IMR-90 (cell line): ENCODE measurements around the gene MBD3L5. TPM values are rescaled to one million over a fixed set of nuclear protein-coding genes. Genes with fewer than 3 reads are reported as not detected.

Source experiments
- ATAC-seq: fragments of 200-7000 bp; cut with Tn5 transposase; 2 replicates; pipeline ENCODE4 v1.9.1; 2020; ENCODE audit warnings: low read depth, mild to moderate bottlenecking, moderate library complexity
- BruUV-seq: library from RNA; stranded (reverse); fragments of 400-500 nt; replicated peaks from 2 replicates; lab custom pipeline; 2021; lab: Mats Ljungman, UMichigan
- CTCF ChIA-PET: fragments of 300-600 bp; formaldehyde crosslinking; extraction: SDS; loops from one replicate; lab custom pipeline; 2021; ENCODE audit warnings: antibody characterized with exemption; lab: Yijun Ruan, JAX
- POLR2A ChIA-PET: fragments of 300-600 bp; sonication (Branson Sonifier 250); formaldehyde crosslinking; loops from one replicate; lab custom pipeline; 2022; ENCODE audit warnings: antibody characterized with exemption; ENCODE audit not compliant: unreplicated experiment; lab: Charles Lee
- DNase-seq: peaks from one replicate; pipeline ENCODE4 v3.0.0; 2013
- H2AFZ ChIP-seq: replicated peaks from 2 replicates; pipeline ENCODE3; 2013; ENCODE audit warnings: low read length, mild to moderate bottlenecking; ENCODE audit not compliant: poor library complexity
- H2AK5ac ChIP-seq: 2 replicates; pipeline ENCODE4 v1.6.1; 2013; ENCODE audit warnings: low read depth, low read length, inconsistent platforms
- H2AK9ac ChIP-seq: replicated peaks from 2 replicates; pipeline ENCODE3; 2013; ENCODE audit warnings: mild to moderate bottlenecking, low read depth, low read length, moderate library complexity; ENCODE audit not compliant: poor library complexity
- H2BK120ac ChIP-seq: 2 replicates; pipeline ENCODE4 v1.6.1; 2013; ENCODE audit warnings: low read depth, low read length, inconsistent platforms
- H2BK15ac ChIP-seq: 3 replicates; pipeline ENCODE4 v1.6.1; 2013; ENCODE audit warnings: low read depth, low read length, inconsistent platforms
- H2BK20ac ChIP-seq: 2 replicates; pipeline ENCODE4 v1.6.1; 2013; ENCODE audit warnings: low read depth, mild to moderate bottlenecking, inconsistent platforms, low read length, moderate library complexity
- H2BK5ac ChIP-seq: 2 replicates; pipeline ENCODE4 v1.6.1; 2013; ENCODE audit warnings: mild to moderate bottlenecking, low read depth, low read length, inconsistent platforms; ENCODE audit not compliant: poor library complexity, severe bottlenecking
- H3K14ac ChIP-seq: replicated peaks from 2 replicates; pipeline ENCODE4 v1.6.1; 2013; ENCODE audit warnings: low read depth, low read length, inconsistent platforms
- H3K18ac ChIP-seq: 2 replicates; pipeline ENCODE4 v1.6.1; 2013; ENCODE audit warnings: low read depth, low read length, control low read depth
- H3K23ac ChIP-seq: 2 replicates; pipeline ENCODE4 v1.6.1; 2013; ENCODE audit warnings: low read depth, low read length, inconsistent platforms
- H3K27ac ChIP-seq: 2 replicates; pipeline ENCODE4 v1.5.1; 2013; ENCODE audit warnings: mild to moderate bottlenecking, control low read depth, low read length; ENCODE audit not compliant: insufficient read depth
- H3K27me3 ChIP-seq: 2 replicates; pipeline ENCODE4 v1.6.1; 2013; ENCODE audit warnings: low read length; ENCODE audit not compliant: control insufficient read depth, insufficient read depth
- H3K36me3 ChIP-seq: 2 replicates; pipeline ENCODE4 v1.6.1; 2013; ENCODE audit warnings: low read length, mixed read lengths; ENCODE audit not compliant: control insufficient read depth, insufficient read depth
- H3K4ac ChIP-seq: 2 replicates; pipeline ENCODE4 v1.6.1; 2013; ENCODE audit warnings: low read depth, low read length, inconsistent platforms
- H3K4me1 ChIP-seq: 2 replicates; pipeline ENCODE4 v1.6.1; 2013; ENCODE audit warnings: low read length, mixed read lengths; ENCODE audit not compliant: control insufficient read depth, insufficient read depth
- H3K4me2 ChIP-seq: 2 replicates; pipeline ENCODE4 v1.6.1; 2013; ENCODE audit warnings: low read depth, mild to moderate bottlenecking, control low read depth, low read length, moderate library complexity
- H3K4me3 ChIP-seq: 2 replicates; pipeline ENCODE4 v1.5.1; 2013; ENCODE audit warnings: low read depth, mild to moderate bottlenecking, control low read depth, low read length, moderate library complexity; ENCODE audit not compliant: insufficient read depth
- H3K56ac ChIP-seq: 2 replicates; pipeline ENCODE4 v1.6.1; 2013; ENCODE audit warnings: low read length, inconsistent platforms; ENCODE audit not compliant: insufficient read depth; ENCODE audit errors: extremely low read depth
- H3K79me1 ChIP-seq, 2 experiments: 2 replicates each; pipeline ENCODE4 v1.6.1; 2013; ENCODE audit warnings: low read length in 2 of 2, inconsistent platforms in 1 of 2, low read depth in 1 of 2
- H3K9ac ChIP-seq: 2 replicates; pipeline ENCODE4 v1.6.1; 2013; ENCODE audit warnings: low read depth, low read length, control low read depth
- H3K9me1 ChIP-seq: 2 replicates; pipeline ENCODE4 v1.6.1; 2013; ENCODE audit warnings: low read length, inconsistent platforms; ENCODE audit not compliant: insufficient read depth
- H3K9me3 ChIP-seq: 2 replicates; pipeline ENCODE4 v1.6.1; 2013; ENCODE audit warnings: low read length; ENCODE audit not compliant: control insufficient read depth, insufficient read depth
- H4K20me1 ChIP-seq: 2 replicates; pipeline ENCODE4 v1.6.1; 2013; ENCODE audit warnings: low read length, inconsistent platforms; ENCODE audit not compliant: insufficient read depth
- H4K5ac ChIP-seq: 2 replicates; pipeline ENCODE4 v1.6.1; 2013; ENCODE audit warnings: mild to moderate bottlenecking, low read depth, low read length, control low read depth
- H4K8ac ChIP-seq, 2 experiments: 2 replicates each; pipeline ENCODE4 v1.6.1; 2013; ENCODE audit warnings: low read depth in 2 of 2, low read length in 2 of 2, control low read depth in 1 of 2, inconsistent platforms in 1 of 2
- H4K91ac ChIP-seq: 2 replicates; pipeline ENCODE4 v1.6.1; 2013; ENCODE audit warnings: low read depth, low read length, inconsistent platforms; ENCODE audit not compliant: insufficient read depth
- BHLHE40 ChIP-seq: fragments of 150-350 bp; IDR thresholded peaks from 2 replicates; pipeline ENCODE4 v1.6.1; 2016; ENCODE audit warnings: mild to moderate bottlenecking, low read depth, low read length
- CTCF ChIP-seq: conservative IDR thresholded peaks from 2 replicates; pipeline ENCODE4 v1.5.1; 2012; ENCODE audit warnings: mild to moderate bottlenecking, low read depth, low read length, improper control_type of control experiment
- ELK1 ChIP-seq: fragments of 150-350 bp; IDR thresholded peaks from 2 replicates; pipeline ENCODE4 v1.6.1; 2016; ENCODE audit warnings: low read depth, mild to moderate bottlenecking, low read length, moderate library complexity, borderline replicate concordance
- FOS ChIP-seq: fragments of 150-350 bp; IDR thresholded peaks from 2 replicates; pipeline ENCODE4 v1.6.1; 2016; ENCODE audit warnings: low read depth, low read length
- MXI1 ChIP-seq: IDR thresholded peaks from 2 replicates; pipeline ENCODE4 v1.6.1; 2012; ENCODE audit warnings: low read depth, mild to moderate bottlenecking, low read length, moderate library complexity, borderline replicate concordance
- RAD21 ChIP-seq: IDR thresholded peaks from 2 replicates; pipeline ENCODE4 v1.6.1; 2012; ENCODE audit warnings: low read length, improper control_type of control experiment
- RCOR1 ChIP-seq: IDR thresholded peaks from 2 replicates; pipeline ENCODE4 v1.6.1; 2012; ENCODE audit warnings: mild to moderate bottlenecking, low read length, improper control_type of control experiment; ENCODE audit not compliant: insufficient replicate concordance
- SMC3 ChIP-seq: fragments of 150-350 bp; IDR thresholded peaks from 2 replicates; pipeline ENCODE4 v1.6.1; 2016; ENCODE audit warnings: low read depth, mild to moderate bottlenecking, antibody characterized with exemption, low read length, moderate library complexity
- dilution Hi-C: fragments of 300-500 bp; cut with HindIII; formaldehyde crosslinking; loops from one replicate; pipeline ENCODE4 v1.14.3; 2018; ENCODE audit warnings: low sequenced_read_pairs; ENCODE audit not compliant: unreplicated experiment
- in situ Hi-C: fragments of 300-500 bp; cut with MboI; formaldehyde crosslinking; loops from 3 replicates; pipeline ENCODE4 v1.14.3; 2019; ENCODE audit warnings: low sequenced_read_pairs, inconsistent platforms, mixed read lengths
- intact Hi-C: fragments of 100-400 bp; cut with micrococcal nuclease; formaldehyde crosslinking; loops from 2 replicates; pipeline ENCODE4 v1.10.0; 2022
- polyA plus RNA-seq, 3 experiments: library from polyadenylated mRNA; depleted of rRNA; stranded (reverse); fragments of >200 nt; gene quantifications; 2 replicates each; pipeline ENCODE4 v1.2.3, GENCODE V29; 2012; ENCODE audit warnings: low replicate concordance in 1 of 3
- total RNA-seq: library from RNA; depleted of rRNA; stranded (reverse); fragments of >200 nt; gene quantifications from 2 replicates; pipeline ENCODE4 v1.2.3, GENCODE V29; 2012

The MBD3L5 gene
- total and polyA plus RNA-seq, 2 of the 4 experiments (the other 2 are of a cell fraction), result not detected

- Histone ChIP-seq H4K91ac (no peak overlapping the region), H3K4me3 (no peak overlapping the region), H3K27me3 (no peaks in the 10 kb centered on the region), H3K27ac (no peak overlapping the region), H3K14ac (no peak overlapping the region), H3K79me1 (no peaks in the 10 kb centered on the region), H3K4me1 (no peaks in the 10 kb centered on the region), H2AK9ac (no peak overlapping the region), H2BK120ac (no peak overlapping the region), H3K9me3 (peaks cover 19% of the 10 kb centered on the region), H3K23ac (no peak overlapping the region), H2BK20ac (no peak overlapping the region), H3K9me1 (no peaks in the 10 kb centered on the region), H4K5ac (no peak overlapping the region), H3K36me3 (no peaks in the 10 kb centered on the region), H2AK5ac (no peak overlapping the region), H3K9ac (no peak overlapping the region), H2BK5ac (no peak overlapping the region), H3K4ac (no peak overlapping the region), H2BK15ac (no peak overlapping the region), H3K56ac (no peak overlapping the region), H2AFZ (no peak overlapping the region), H4K8ac (no peak overlapping the region), H3K4me2 (no peak overlapping the region), H4K20me1 (no peaks in the 10 kb centered on the region), H3K18ac (no peak overlapping the region)
- intact Hi-C loops (no loop called here), in situ Hi-C loops (no loop called here), dilution Hi-C loops (no loop called here)
- POLR2A ChIA-PET, result no interaction called here
- no peak for DNase-seq
- TF ChIP-seq CTCF (no peak), ELK1 (no peak), RCOR1 (no peak), SMC3 (no peak), RAD21 (no peak), MXI1 (no peak), BHLHE40 (no peak), FOS (no peak)
- no peak for ATAC-seq
- CTCF ChIA-PET, result no interaction called here
- BruUV-seq, result no TSS peak
These were observed 46.9 kb upstream of the MBD3L5 start for GRCh38 chr19:6983448-6983847.
